H1 (cell line): Measurements from ENCODE around the gene HACD2. TPM values are rescaled to one million over a fixed set of nuclear protein-coding genes. Genes with fewer than 3 reads are reported as not detected.

Experiments used
- CTCF ChIA-PET: fragments of 300-600 bp; sonication (Branson Sonifier 250); formaldehyde crosslinking; loops from one replicate; lab custom pipeline; 2021; ENCODE audit not compliant: partially characterized antibody; lab: Charles Lee
- POLR2A ChIA-PET: fragments of 300-600 bp; sonication (Branson Sonifier 250); formaldehyde crosslinking; loops from one replicate; lab custom pipeline; 2021; ENCODE audit warnings: inconsistent platforms; ENCODE audit not compliant: partially characterized antibody; lab: Charles Lee
- DNase-seq, 2 experiments: peaks; one replicate each; pipeline versions ENCODE4 v3.0.0 to v3.0.0-alpha.2; 2010 to 2022; ENCODE audit warnings: low spot score in 2 of 2, low read depth in 1 of 2, mixed read lengths in 1 of 2
- FAIRE-seq: peaks from 2 replicates; lab custom pipeline; 2011; peaks lifted over from hg19 to GRCh38; lab: Jason Lieb, UNC
- H2AFZ ChIP-seq: 2 replicates; pipeline ENCODE4 v1.8.1; 2012; ENCODE audit warnings: low read length, inconsistent platforms
- H2AK5ac ChIP-seq: 2 replicates; pipeline ENCODE4 v1.6.1; 2013; ENCODE audit warnings: low read depth, low read length
- H2BK120ac ChIP-seq: replicated peaks from 2 replicates; pipeline ENCODE3; 2013; ENCODE audit warnings: low read depth, low read length, inconsistent platforms
- H2BK12ac ChIP-seq: 2 replicates; pipeline ENCODE4 v1.6.1; 2013; ENCODE audit warnings: low read depth, low read length
- H2BK15ac ChIP-seq: 2 replicates; pipeline ENCODE4 v1.6.1; 2013; ENCODE audit warnings: low read length
- H2BK20ac ChIP-seq: 2 replicates; pipeline ENCODE4 v1.6.1; 2013; ENCODE audit warnings: low read length
- H2BK5ac ChIP-seq: 2 replicates; pipeline ENCODE4 v1.6.1; 2013; ENCODE audit warnings: low read depth, low read length
- H3K14ac ChIP-seq: 2 replicates; pipeline ENCODE4 v1.6.1; 2013; ENCODE audit warnings: inconsistent platforms; ENCODE audit not compliant: insufficient read length
- H3K18ac ChIP-seq: 2 replicates; pipeline ENCODE4 v1.6.1; 2013; ENCODE audit warnings: low read length; ENCODE audit errors: extremely low read depth
- H3K23ac ChIP-seq: 2 replicates; pipeline ENCODE4 v1.6.1; 2013; ENCODE audit warnings: inconsistent platforms; ENCODE audit not compliant: insufficient read length
- H3K23me2 ChIP-seq: 2 replicates; pipeline ENCODE4 v1.6.1; 2013; ENCODE audit warnings: low read depth, low read length
- H3K27ac ChIP-seq: 2 replicates; pipeline ENCODE4 v1.6.1; 2011; ENCODE audit warnings: low read depth, low read length, inconsistent platforms
- H3K27me3 ChIP-seq, 4 experiments: replicated peaks in 1 of 4; 1 replicate in 1 of 4; 2 replicates in 3 of 4; pipeline versions ENCODE4 v1.6.1 to v1.8.1; 2011 to 2013; ENCODE audit warnings: low read length in 3 of 4, mild to moderate bottlenecking in 3 of 4, inconsistent platforms in 2 of 4, mixed read lengths in 2 of 4, moderate library complexity in 1 of 4; ENCODE audit not compliant: control insufficient read depth in 3 of 4, insufficient read depth in 3 of 4; ENCODE audit errors: extremely low read depth in 1 of 4
- H3K36me3 ChIP-seq, 4 experiments: 2 replicates each; pipeline versions ENCODE4 v1.6.1 to v1.8.1; 2011 to 2013; ENCODE audit warnings: mild to moderate bottlenecking in 4 of 4, low read length in 3 of 4, moderate library complexity in 2 of 4, control low read depth in 1 of 4, inconsistent platforms in 1 of 4; ENCODE audit not compliant: insufficient read depth in 4 of 4, control insufficient read depth in 2 of 4
- H3K4ac ChIP-seq: replicated peaks from 2 replicates; pipeline ENCODE3; 2013; ENCODE audit warnings: low read length, low read depth, mixed read lengths, inconsistent platforms; ENCODE audit not compliant: insufficient read length
- H3K4me1 ChIP-seq, 4 experiments: replicated peaks in 1 of 4; 1 replicate in 1 of 4; 2 replicates in 3 of 4; pipeline versions ENCODE4 v1.6.1 to v1.8.1; 2011 to 2013; ENCODE audit warnings: low read length in 3 of 4, inconsistent platforms in 2 of 4, mixed read lengths in 1 of 4; ENCODE audit not compliant: insufficient read depth in 4 of 4, control insufficient read depth in 3 of 4
- H3K4me2 ChIP-seq, 2 experiments: 2 replicates each; pipeline versions ENCODE4 v1.6.1 to v1.8.1; 2011 to 2013; ENCODE audit warnings: low read depth in 2 of 2, low read length in 2 of 2, control low read depth in 1 of 2, inconsistent platforms in 1 of 2, mild to moderate bottlenecking in 1 of 2; ENCODE audit not compliant: insufficient read depth in 1 of 2
- H3K4me3 ChIP-seq, 4 experiments: fragments of 200-600, 300-600 bp in 1 of 4; sonication (generic), shearing (Covaris generic), sonication (Bioruptor Twin) in 1 of 4; 2 replicates each; pipeline versions ENCODE4 v1.5.1 to v1.8.1; 2011 to 2016; ENCODE audit warnings: low read length in 4 of 4, low read depth in 3 of 4, control low read depth in 2 of 4, inconsistent platforms in 2 of 4, mild to moderate bottlenecking in 2 of 4, mixed read lengths in 1 of 4, moderate library complexity in 1 of 4; ENCODE audit not compliant: insufficient read depth in 2 of 4; ENCODE audit errors: extremely low read depth in 1 of 4
- H3K56ac ChIP-seq: replicated peaks from 2 replicates; pipeline ENCODE3; 2013; ENCODE audit warnings: low read depth, mild to moderate bottlenecking, mixed read lengths, low read length, inconsistent platforms; ENCODE audit not compliant: insufficient read length
- H3K79me1 ChIP-seq: 2 replicates; pipeline ENCODE4 v1.6.1; 2013; ENCODE audit warnings: low read depth, low read length, control low read depth
- H3K79me2 ChIP-seq, 2 experiments: 2 replicates each; pipeline versions ENCODE4 v1.6.1 to v1.8.1; 2012 to 2013; ENCODE audit warnings: low read length in 2 of 2, mild to moderate bottlenecking in 2 of 2, inconsistent platforms in 1 of 2; ENCODE audit not compliant: insufficient read depth in 2 of 2, control insufficient read depth in 1 of 2
- H3K9ac ChIP-seq, 4 experiments: replicated peaks in 1 of 4; 1 replicate in 1 of 4; 2 replicates in 3 of 4; pipeline versions ENCODE4 v1.6.1 to v1.8.1; 2011 to 2013; ENCODE audit warnings: low read depth in 3 of 4, low read length in 3 of 4, control low read depth in 2 of 4, mild to moderate bottlenecking in 2 of 4, moderate library complexity in 2 of 4, inconsistent platforms in 1 of 4; ENCODE audit errors: extremely low read depth in 1 of 4
- H3K9me3 ChIP-seq, 2 experiments: 2 replicates each; pipeline versions ENCODE4 v1.6.1 to v1.8.1; 2012 to 2013; ENCODE audit warnings: mild to moderate bottlenecking in 2 of 2, moderate library complexity in 2 of 2, control low read depth in 1 of 2, inconsistent platforms in 1 of 2, low read depth in 1 of 2, low read length in 1 of 2, mixed read lengths in 1 of 2; ENCODE audit not compliant: insufficient read depth in 2 of 2
- H4K20me1 ChIP-seq, 2 experiments: replicated peaks in 1 of 2; 2 replicates each; pipeline versions ENCODE3 to v1.8.1; 2011 to 2013; ENCODE audit warnings: inconsistent platforms in 2 of 2, low read length in 2 of 2, mild to moderate bottlenecking in 1 of 2; ENCODE audit not compliant: insufficient read depth in 2 of 2, control insufficient read depth in 1 of 2
- H4K5ac ChIP-seq: 2 replicates; pipeline ENCODE4 v1.6.1; 2013; ENCODE audit warnings: low read length, low read depth, mixed read lengths, inconsistent platforms; ENCODE audit not compliant: insufficient read length
- H4K8ac ChIP-seq: 2 replicates; pipeline ENCODE4 v1.8.0; 2013; ENCODE audit warnings: mild to moderate bottlenecking, moderate library complexity, low read length, inconsistent platforms; ENCODE audit not compliant: insufficient read depth; ENCODE audit errors: extremely low read depth
- H4K91ac ChIP-seq: replicated peaks from 2 replicates; pipeline ENCODE3; 2013; ENCODE audit warnings: low read length, mixed read lengths, inconsistent platforms; ENCODE audit not compliant: insufficient read length
- SIX5 ChIP-seq: IDR thresholded peaks from 2 replicates; pipeline ENCODE4 v1.6.1; 2011; ENCODE audit warnings: mild to moderate bottlenecking, low read depth, low read length
- WGBS, 2 experiments: shearing (Covaris generic) in 1 of 2; methylation state at CpG; one replicate each; pipeline versions ENCODE4 v1.1.6 to v1.1.7; 2013 to 2015; ENCODE audit warnings: low lambda C conversion rate in 2 of 2, mixed read lengths in 2 of 2, inconsistent platforms in 1 of 2, low coverage in 1 of 2, missing lambda C conversion rate in 1 of 2; ENCODE audit not compliant: insufficient replicate concordance in 2 of 2, insufficient coverage in 1 of 2, insufficient read length in 1 of 2; ENCODE audit errors: extremely low coverage in 1 of 2, missing lambda C conversion rate in 1 of 2; 5-methylcytosine and 5-hydroxymethylcytosine counted together
- polyA plus RNA-seq, 7 experiments: library from polyadenylated mRNA; depleted of rRNA in 3 of 7; stranded (reverse) in 5 of 7; unstranded in 2 of 7; fragments of >200 nt in 5 of 7; fragments of 200-250 nt in 2 of 7; gene quantifications; 1 replicate in 5 of 7; 2 replicates in 1 of 7; 4 replicates in 1 of 7; pipeline versions ENCODE4 v1.2.1 to v1.2.3, GENCODE V29; 2011 to 2013; ENCODE audit warnings: missing spikeins in 2 of 7, mixed read lengths in 2 of 7
- total RNA-seq: library from RNA; stranded (reverse); fragmentation: NEBNext Ultra II Directional; extraction: Animal tissue kit (Norgen Biotek cat#: 25700); gene quantifications from 2 replicates; pipeline ENCODE4 v1.2.1, GENCODE V29; 2021

Gene HACD2
- total and polyA plus RNA-seq, 2 of the 8 experiments (the other 6 are each of a cell fraction or from before 2014, with no cell fraction given), result 24.9 to 31.2 TPM

DNA sequence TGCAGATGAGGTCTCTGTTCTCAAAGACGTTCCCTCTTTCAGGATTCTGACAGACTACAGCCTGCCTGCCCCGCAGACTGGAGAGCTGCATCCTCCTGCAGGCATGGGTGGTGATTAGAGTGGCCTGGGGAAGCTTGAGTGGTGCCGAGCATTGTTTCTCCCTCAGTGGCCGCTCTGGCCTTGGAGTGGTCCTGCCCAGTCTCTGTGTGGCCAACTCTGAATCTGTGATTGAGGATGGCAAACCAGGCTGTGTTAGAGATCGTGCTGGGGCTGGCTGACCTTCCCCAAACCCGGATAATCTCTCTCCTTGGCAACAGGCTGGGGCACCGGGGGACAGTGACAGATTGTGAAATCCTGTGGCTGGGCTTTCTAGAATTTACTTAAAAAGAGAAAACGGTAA is 125.0 kb downstream of the HACD2 start:
- TF ChIP-seq SIX5, result no peak
- no peak overlapping the region; a peak in 1 of 7 replicates for H3K9ac ChIP-seq
- H3K23me2 ChIP-seq, result no peaks in the 10 kb centered on the region
- no peak overlapping the region for H3K14ac ChIP-seq
- no peaks in the 10 kb centered on the region for H3K36me3 ChIP-seq
- H3K27me3 ChIP-seq, result no peaks in the 10 kb centered on the region
- no peak overlapping the region; a peak in 1 of 4 replicates for H3K4me2 ChIP-seq
- H3K4me3 ChIP-seq, result no peak overlapping the region
- no peak overlapping the region for H2AK5ac ChIP-seq
- no peaks in the 10 kb centered on the region for H4K20me1 ChIP-seq
- H2BK5ac ChIP-seq, result no peak overlapping the region; the same call in 1 of the 2 replicates
- H4K8ac ChIP-seq, result no peak overlapping the region
- 68% methylated on average over 8 of the region's 8 CpGs; no CpG with 5 or more reads in 1 of the 2 experiments for WGBS, 2 experiments
- FAIRE-seq (no peak), DNase-seq (no peak)
- H3K27ac ChIP-seq, result no peak overlapping the region
- no peak overlapping the region for H3K23ac ChIP-seq
- H2BK12ac ChIP-seq, result no peak overlapping the region; the same call in 1 of the 2 replicates
- POLR2A ChIA-PET, result interaction anchor here (1.4 kb wide), 1 partner anchor 11 kb away, joined by 6 read pairs; the partner anchor contains the start of gene ADCY5
- CTCF ChIA-PET, result interaction anchor here (0.6 to 4.3 kb wide), 8 partner anchors 11 to 207 kb away, joined by 3 to 35 read pairs (median 4); partner anchors contain the start of gene ADCY5
- H3K4ac ChIP-seq, result no peak overlapping the region
- H2AFZ ChIP-seq, result no peak overlapping the region; the same call in 1 of the 2 replicates
- H3K9me3 ChIP-seq, result no peaks in the 10 kb centered on the region
- H3K79me2 ChIP-seq, result no peaks in the 10 kb centered on the region
- H3K18ac ChIP-seq, result no peak overlapping the region
- H2BK15ac ChIP-seq, result no peak overlapping the region
- H4K91ac ChIP-seq, result no peak overlapping the region
- H4K5ac ChIP-seq, result no peak overlapping the region
- no peak overlapping the region for H3K56ac ChIP-seq
- no peak overlapping the region for H2BK120ac ChIP-seq
- H3K4me1 ChIP-seq, result peaks cover 0 to 6% (median 3%) of the 10 kb centered on the region in 4 experiments; a peak in 5 of 7 replicates
- no peaks in the 10 kb centered on the region for H3K79me1 ChIP-seq
- H2BK20ac ChIP-seq, result no peak overlapping the region
